ENCODE measurements around the gene PTPN3.

Gene PTPN3

DNA sequence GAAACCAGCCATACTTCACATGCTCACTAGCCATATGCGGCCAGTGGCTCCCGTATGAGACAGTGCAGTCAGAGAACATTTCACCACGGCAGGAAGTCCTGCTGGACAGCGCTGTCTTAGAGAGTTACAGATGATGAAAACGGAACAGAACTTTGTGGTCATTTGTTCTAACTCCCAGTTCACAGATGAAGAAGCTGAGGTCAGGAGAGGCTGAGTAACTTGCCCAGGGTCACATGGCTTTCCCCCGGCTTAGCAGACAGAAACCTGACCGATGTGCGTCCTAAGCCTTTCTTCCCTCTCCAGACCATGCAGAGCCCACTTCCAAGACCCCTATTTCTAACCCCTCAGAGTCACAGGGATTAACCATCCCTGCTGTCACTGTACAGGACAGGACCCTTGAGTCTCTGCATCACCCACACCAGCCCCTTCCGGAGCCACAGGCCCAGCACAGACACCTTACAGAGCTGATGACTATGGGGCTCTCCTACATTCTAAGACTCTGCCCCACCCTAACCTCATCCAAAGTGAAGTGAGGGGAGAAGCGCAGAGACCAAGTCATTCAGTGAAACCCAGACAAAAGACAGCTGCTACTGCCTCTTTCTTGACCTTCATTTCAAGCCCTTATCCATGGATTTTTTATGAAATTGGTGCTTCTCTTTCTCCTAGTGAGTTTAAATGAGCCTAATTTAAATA, 86.9 kb downstream of the PTPN3 start:
- Histone ChIP-seq H3K4me3 (no peak overlapping the region), H3K27ac (no peak overlapping the region)
- TF ChIP-seq CTCF (IDR thresholded peaks at IDR 0.05) = no peak
- DNase-seq (ENCODE audit: low spot score) = no peak

DNA sequence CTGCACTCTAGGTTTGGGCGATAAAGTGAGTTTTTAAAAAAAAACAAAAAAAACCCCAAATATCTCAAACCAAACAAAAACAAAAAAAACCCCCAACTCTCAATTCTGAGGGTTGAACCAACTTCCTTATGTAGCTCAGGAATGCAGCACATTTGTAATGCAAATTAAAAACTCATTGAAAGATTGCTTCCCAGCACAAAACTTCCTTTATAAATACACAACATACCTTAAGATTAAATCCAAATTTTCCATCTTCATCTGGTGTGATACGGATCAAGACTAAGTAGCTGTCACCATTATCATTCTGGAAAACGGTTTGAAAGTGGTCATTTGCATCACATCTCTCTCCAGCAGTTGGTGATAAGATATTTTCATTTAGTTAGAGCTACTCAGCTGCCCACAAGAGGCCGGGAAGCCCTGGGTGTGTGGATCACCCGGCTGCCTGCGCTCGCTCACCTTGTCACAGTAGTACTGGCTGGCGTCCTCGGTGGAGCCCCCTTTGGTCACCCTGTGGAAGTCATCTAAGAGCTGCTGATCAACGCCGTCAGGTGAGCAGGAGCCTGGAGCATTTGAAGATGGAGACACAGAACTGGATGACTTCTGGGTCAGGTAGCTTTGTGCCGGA, 88.2 kb downstream of the PTPN3 start:
- H3K27ac ChIP-seq = no peak overlapping the region
- DNase-seq (ENCODE audit: low spot score) = no peak
- TF ChIP-seq CTCF (IDR thresholded peaks at IDR 0.05) = no peak
- H3K4me3 ChIP-seq = no peak overlapping the region

DNA sequence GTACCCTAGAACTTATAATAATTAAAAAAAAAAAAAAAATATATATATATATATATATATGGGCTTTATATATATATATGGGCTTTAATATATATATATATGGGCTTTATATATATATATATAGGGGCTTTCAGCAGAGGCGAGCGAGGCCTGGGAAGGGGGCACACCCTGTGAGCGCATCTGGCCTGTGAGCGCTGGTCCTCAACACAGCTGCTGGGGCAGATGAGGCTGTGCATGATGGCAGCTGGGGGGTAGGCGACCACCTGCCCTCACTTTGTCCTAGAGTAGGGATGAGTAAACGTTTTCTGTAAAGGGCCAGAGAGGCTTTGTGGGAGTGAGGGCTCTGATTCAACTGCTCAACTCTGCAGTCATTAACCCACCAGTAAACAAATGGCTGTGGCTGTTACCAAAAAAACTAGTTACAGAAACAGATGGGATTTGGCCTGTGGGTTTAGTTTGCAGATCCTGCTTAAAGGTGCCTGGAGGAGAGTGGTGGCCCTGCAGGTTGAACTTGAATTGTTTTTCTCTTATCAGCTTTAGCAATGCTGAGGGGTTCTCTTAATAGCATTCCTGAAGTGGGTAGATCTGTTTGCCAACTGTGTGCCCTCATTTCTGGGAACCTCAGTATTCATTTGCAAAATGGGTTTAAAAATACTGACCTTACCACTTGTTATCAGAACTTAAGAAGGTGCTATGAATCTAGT, 89.2 kb downstream of the PTPN3 start:
- no peak overlapping the region for H3K4me3 ChIP-seq
- TF ChIP-seq CTCF (IDR thresholded peaks at IDR 0.05) = no peak
- no peak for DNase-seq (ENCODE audit: low spot score)
- H3K27ac ChIP-seq = no peak overlapping the region

DNA sequence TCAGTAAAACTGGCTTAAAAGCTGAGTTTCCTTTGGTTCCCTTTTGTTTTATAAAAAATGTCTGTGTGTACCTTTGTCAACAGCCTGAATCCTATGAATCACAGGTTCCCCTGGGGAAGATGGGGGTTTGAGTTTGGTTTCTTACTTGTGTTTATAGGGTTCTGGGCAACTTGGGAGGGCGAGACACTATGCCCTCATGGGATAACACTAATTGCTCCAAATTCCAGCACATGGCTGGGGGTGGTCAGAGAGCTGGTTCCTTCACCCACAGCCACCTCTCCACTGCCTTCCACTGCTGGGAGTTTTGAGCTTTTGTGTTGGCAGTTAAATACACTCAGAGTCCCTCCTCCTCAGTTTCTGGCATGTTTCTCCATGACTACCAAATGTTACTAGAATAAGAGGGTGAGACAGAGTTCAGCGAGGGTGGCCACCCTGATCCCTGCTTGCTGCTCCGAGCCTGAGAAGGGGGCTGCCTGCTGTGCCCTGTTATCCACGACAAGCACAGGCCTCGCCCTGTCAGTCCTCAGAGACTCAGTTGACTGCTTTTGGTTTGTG, 94.3 kb downstream of the PTPN3 start:
- no peak for TF ChIP-seq CTCF (IDR thresholded peaks at IDR 0.05)
- Histone ChIP-seq H3K27ac (no peak overlapping the region), H3K4me3 (no peak overlapping the region)
- no peak for DNase-seq (ENCODE audit: low spot score)

DNA sequence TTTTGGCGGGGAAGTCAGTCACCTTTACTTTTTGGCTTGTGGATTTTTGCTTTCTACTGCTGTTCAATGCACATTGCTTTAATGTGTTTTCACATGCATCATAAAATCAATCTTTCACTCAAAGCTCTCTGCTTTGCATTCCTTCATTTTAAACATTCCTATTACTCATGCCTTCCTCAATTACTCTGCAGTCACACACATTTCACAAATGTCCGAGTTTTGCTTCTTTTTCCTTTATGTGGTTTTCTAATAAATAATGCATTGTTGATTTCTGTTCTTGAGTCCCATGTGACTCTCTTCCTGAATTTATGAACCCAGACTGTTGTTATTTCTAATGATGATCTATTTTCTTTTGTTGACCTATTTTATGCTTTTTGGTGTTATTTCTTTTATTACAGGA, 95.0 kb downstream of the PTPN3 start:
- H3K4me3 ChIP-seq = no peak overlapping the region
- no peak for TF ChIP-seq CTCF (IDR thresholded peaks at IDR 0.05)
- no peak for DNase-seq (ENCODE audit: low spot score)
- no peak overlapping the region for H3K27ac ChIP-seq

DNA sequence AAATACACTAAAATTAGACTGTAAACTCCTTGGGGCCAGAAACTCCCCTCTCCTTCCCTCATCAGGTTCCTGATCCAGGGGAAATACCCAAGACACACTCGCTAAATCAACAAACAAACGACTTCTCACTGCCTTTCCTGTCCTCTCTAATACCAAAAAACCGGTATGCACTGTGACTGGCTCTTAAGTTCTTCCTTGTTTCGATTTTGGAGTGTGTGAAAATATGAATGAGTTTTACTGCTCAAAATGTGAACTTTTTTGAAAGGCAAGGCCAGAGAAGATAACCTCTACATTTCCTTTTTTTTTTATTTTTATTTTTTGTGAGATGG, 96.2 kb downstream of the PTPN3 start:
- TF ChIP-seq CTCF (IDR thresholded peaks at IDR 0.05) = no peak

More for the DNA sequence above, 96.2 kb downstream of the PTPN3 start:
- Histone ChIP-seq H3K27ac (no peak overlapping the region), H3K4me3 (no peak overlapping the region)
- DNase-seq (ENCODE audit: low spot score) = peak; percentile 0

Measured in coronary artery (tissue), 2 donors.